WTC11 (cell line): Measurements from ENCODE around the gene CENPB.

Source experiments
- CTCF ChIP-seq: fragments of 200-600 bp; IDR thresholded peaks from 2 replicates; pipeline ENCODE4 v1.8.0; 2022; ENCODE audit warnings: antibody characterized with exemption
- EMX1 ChIP-seq: fragments of 250-450 bp; sonication (Bioruptor Pico); IDR thresholded peaks from 2 replicates; pipeline ENCODE4 v1.8.0; 2021; ENCODE audit warnings: mild to moderate bottlenecking
- FOXJ3 ChIP-seq: sonication (generic); formaldehyde crosslinking; IDR thresholded peaks from 2 replicates; pipeline ENCODE4 v1.9.0; 2021; ENCODE audit warnings: missing genetic modification reagents, mild to moderate bottlenecking, borderline replicate concordance
- MAX ChIP-seq: sonication (generic); formaldehyde crosslinking; IDR thresholded peaks from 2 replicates; pipeline ENCODE4 v1.8.0; 2022; ENCODE audit warnings: mild to moderate bottlenecking, missing genetic modification reagents
- MXD4 ChIP-seq: fragments of 250-450 bp; sonication (Bioruptor Pico); IDR thresholded peaks from 2 replicates; pipeline ENCODE4 v1.8.0; 2021; ENCODE audit warnings: mild to moderate bottlenecking, moderate library complexity, borderline replicate concordance
- TEAD4 ChIP-seq: sonication (generic); formaldehyde crosslinking; IDR thresholded peaks from 2 replicates; pipeline ENCODE4 v1.8.0; 2022; ENCODE audit warnings: mild to moderate bottlenecking, missing genetic modification reagents
- ZNF263 ChIP-seq: sonication (generic); formaldehyde crosslinking; IDR thresholded peaks from 2 replicates; pipeline ENCODE4 v1.8.1; 2022; ENCODE audit warnings: low read depth, mild to moderate bottlenecking, moderate library complexity, missing genetic modification reagents
- TF ChIP-seq, protein P1 (sequence below): sonication (generic); formaldehyde crosslinking; IDR thresholded peaks from 2 replicates; pipeline ENCODE4 v1.8.0; 2022; ENCODE audit warnings: missing genetic modification reagents

DNA sequence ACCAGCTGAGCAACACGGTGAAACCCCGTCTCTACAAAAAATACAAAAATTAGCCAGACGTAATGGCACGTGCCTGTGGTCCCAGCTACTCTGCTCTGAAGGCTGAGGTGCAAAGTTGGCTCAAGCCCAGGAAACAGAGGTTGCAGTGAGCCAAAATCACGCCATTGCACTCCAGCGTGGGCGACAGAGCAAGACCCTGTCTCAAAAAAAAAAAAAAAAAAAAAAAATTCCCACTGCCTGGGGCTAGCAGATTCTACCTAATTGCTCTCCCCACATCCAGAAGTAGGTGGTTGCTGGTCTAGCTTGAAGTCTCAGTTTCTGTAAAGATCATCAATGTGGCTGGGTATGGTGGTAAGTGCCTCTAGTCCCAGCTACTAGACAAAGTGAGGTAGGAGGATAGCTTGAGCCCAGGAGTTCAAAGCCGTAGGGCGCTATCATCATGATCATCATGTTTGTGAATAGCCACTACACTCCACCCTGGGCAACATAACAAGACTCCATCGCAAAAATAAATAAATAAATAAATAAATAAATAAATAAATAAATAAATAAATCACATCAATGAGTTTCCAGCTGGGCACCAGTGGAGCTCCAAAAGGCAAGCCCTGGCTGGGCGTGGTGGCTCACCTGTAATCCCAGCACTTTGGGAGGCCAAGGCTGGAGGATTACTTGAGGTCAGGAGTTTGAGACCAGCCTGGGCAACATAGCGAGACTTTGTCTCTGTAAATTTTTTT lies 27.5 kb upstream of the CENPB start:
- no peak for TF ChIP-seq EMX1
- no peak for TF ChIP-seq CTCF
- no peak for TF ChIP-seq MXD4 (CRISPR knock-in tag)
- no peak for TF ChIP-seq FOXJ3 (CRISPR knock-in tag)
- no peak for TF ChIP-seq MAX (CRISPR knock-in tag)
- no peak for TF ChIP-seq TEAD4
- TF ChIP-seq, protein P1, sequence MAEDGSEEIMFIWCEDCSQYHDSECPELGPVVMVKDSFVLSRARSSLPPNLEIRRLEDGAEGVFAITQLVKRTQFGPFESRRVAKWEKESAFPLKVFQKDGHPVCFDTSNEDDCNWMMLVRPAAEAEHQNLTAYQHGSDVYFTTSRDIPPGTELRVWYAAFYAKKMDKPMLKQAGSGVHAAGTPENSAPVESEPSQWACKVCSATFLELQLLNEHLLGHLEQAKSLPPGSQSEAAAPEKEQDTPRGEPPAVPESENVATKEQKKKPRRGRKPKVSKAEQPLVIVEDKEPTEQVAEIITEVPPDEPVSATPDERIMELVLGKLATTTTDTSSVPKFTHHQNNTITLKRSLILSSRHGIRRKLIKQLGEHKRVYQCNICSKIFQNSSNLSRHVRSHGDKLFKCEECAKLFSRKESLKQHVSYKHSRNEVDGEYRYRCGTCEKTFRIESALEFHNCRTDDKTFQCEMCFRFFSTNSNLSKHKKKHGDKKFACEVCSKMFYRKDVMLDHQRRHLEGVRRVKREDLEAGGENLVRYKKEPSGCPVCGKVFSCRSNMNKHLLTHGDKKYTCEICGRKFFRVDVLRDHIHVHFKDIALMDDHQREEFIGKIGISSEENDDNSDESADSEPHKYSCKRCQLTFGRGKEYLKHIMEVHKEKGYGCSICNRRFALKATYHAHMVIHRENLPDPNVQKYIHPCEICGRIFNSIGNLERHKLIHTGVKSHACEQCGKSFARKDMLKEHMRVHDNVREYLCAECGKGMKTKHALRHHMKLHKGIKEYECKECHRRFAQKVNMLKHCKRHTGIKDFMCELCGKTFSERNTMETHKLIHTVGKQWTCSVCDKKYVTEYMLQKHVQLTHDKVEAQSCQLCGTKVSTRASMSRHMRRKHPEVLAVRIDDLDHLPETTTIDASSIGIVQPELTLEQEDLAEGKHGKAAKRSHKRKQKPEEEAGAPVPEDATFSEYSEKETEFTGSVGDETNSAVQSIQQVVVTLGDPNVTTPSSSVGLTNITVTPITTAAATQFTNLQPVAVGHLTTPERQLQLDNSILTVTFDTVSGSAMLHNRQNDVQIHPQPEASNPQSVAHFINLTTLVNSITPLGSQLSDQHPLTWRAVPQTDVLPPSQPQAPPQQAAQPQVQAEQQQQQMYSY, result no peak
- TF ChIP-seq ZNF263 (CRISPR knock-in tag), result no peak
